IMR-90 (cell line): ENCODE results near the gene TMSB10. TPM values are rescaled to one million over a fixed set of nuclear protein-coding genes. Genes with fewer than 3 reads are reported as not detected.

Source experiments
- ATAC-seq: fragments of 200-7000 bp; cut with Tn5 transposase; 2 replicates; pipeline ENCODE4 v1.9.1; 2020; ENCODE audit warnings: low read depth, mild to moderate bottlenecking, moderate library complexity
- BruUV-seq: library from RNA; stranded (reverse); fragments of 400-500 nt; replicated peaks from 2 replicates; lab custom pipeline; 2021; lab: Mats Ljungman, UMichigan
- CTCF ChIA-PET: fragments of 300-600 bp; formaldehyde crosslinking; extraction: SDS; loops from one replicate; lab custom pipeline; 2021; ENCODE audit warnings: antibody characterized with exemption; lab: Yijun Ruan, JAX
- POLR2A ChIA-PET: fragments of 300-600 bp; sonication (Branson Sonifier 250); formaldehyde crosslinking; loops from one replicate; lab custom pipeline; 2022; ENCODE audit warnings: antibody characterized with exemption; ENCODE audit not compliant: unreplicated experiment; lab: Charles Lee
- DNase-seq: peaks from one replicate; pipeline ENCODE4 v3.0.0; 2013
- H2AFZ ChIP-seq: replicated peaks from 2 replicates; pipeline ENCODE3; 2013; ENCODE audit warnings: low read length, mild to moderate bottlenecking; ENCODE audit not compliant: poor library complexity
- H2AK5ac ChIP-seq: 2 replicates; pipeline ENCODE4 v1.6.1; 2013; ENCODE audit warnings: low read depth, low read length, inconsistent platforms
- H2AK9ac ChIP-seq: replicated peaks from 2 replicates; pipeline ENCODE3; 2013; ENCODE audit warnings: mild to moderate bottlenecking, low read depth, low read length, moderate library complexity; ENCODE audit not compliant: poor library complexity
- H2BK120ac ChIP-seq: 2 replicates; pipeline ENCODE4 v1.6.1; 2013; ENCODE audit warnings: low read depth, low read length, inconsistent platforms
- H2BK15ac ChIP-seq: 3 replicates; pipeline ENCODE4 v1.6.1; 2013; ENCODE audit warnings: low read depth, low read length, inconsistent platforms
- H2BK20ac ChIP-seq: 2 replicates; pipeline ENCODE4 v1.6.1; 2013; ENCODE audit warnings: low read depth, mild to moderate bottlenecking, inconsistent platforms, low read length, moderate library complexity
- H2BK5ac ChIP-seq: 2 replicates; pipeline ENCODE4 v1.6.1; 2013; ENCODE audit warnings: mild to moderate bottlenecking, low read depth, low read length, inconsistent platforms; ENCODE audit not compliant: poor library complexity, severe bottlenecking
- H3K14ac ChIP-seq: replicated peaks from 2 replicates; pipeline ENCODE4 v1.6.1; 2013; ENCODE audit warnings: low read depth, low read length, inconsistent platforms
- H3K18ac ChIP-seq: 2 replicates; pipeline ENCODE4 v1.6.1; 2013; ENCODE audit warnings: low read depth, low read length, control low read depth
- H3K23ac ChIP-seq: 2 replicates; pipeline ENCODE4 v1.6.1; 2013; ENCODE audit warnings: low read depth, low read length, inconsistent platforms
- H3K27ac ChIP-seq: 2 replicates; pipeline ENCODE4 v1.5.1; 2013; ENCODE audit warnings: mild to moderate bottlenecking, control low read depth, low read length; ENCODE audit not compliant: insufficient read depth
- H3K27me3 ChIP-seq: 2 replicates; pipeline ENCODE4 v1.6.1; 2013; ENCODE audit warnings: low read length; ENCODE audit not compliant: control insufficient read depth, insufficient read depth
- H3K36me3 ChIP-seq: 2 replicates; pipeline ENCODE4 v1.6.1; 2013; ENCODE audit warnings: low read length, mixed read lengths; ENCODE audit not compliant: control insufficient read depth, insufficient read depth
- H3K4ac ChIP-seq: 2 replicates; pipeline ENCODE4 v1.6.1; 2013; ENCODE audit warnings: low read depth, low read length, inconsistent platforms
- H3K4me1 ChIP-seq: 2 replicates; pipeline ENCODE4 v1.6.1; 2013; ENCODE audit warnings: low read length, mixed read lengths; ENCODE audit not compliant: control insufficient read depth, insufficient read depth
- H3K4me2 ChIP-seq: 2 replicates; pipeline ENCODE4 v1.6.1; 2013; ENCODE audit warnings: low read depth, mild to moderate bottlenecking, control low read depth, low read length, moderate library complexity
- H3K4me3 ChIP-seq: 2 replicates; pipeline ENCODE4 v1.5.1; 2013; ENCODE audit warnings: low read depth, mild to moderate bottlenecking, control low read depth, low read length, moderate library complexity; ENCODE audit not compliant: insufficient read depth
- H3K56ac ChIP-seq: 2 replicates; pipeline ENCODE4 v1.6.1; 2013; ENCODE audit warnings: low read length, inconsistent platforms; ENCODE audit not compliant: insufficient read depth; ENCODE audit errors: extremely low read depth
- H3K79me1 ChIP-seq, 2 experiments: 2 replicates each; pipeline ENCODE4 v1.6.1; 2013; ENCODE audit warnings: low read length in 2 of 2, inconsistent platforms in 1 of 2, low read depth in 1 of 2
- H3K9ac ChIP-seq: 2 replicates; pipeline ENCODE4 v1.6.1; 2013; ENCODE audit warnings: low read depth, low read length, control low read depth
- H3K9me1 ChIP-seq: 2 replicates; pipeline ENCODE4 v1.6.1; 2013; ENCODE audit warnings: low read length, inconsistent platforms; ENCODE audit not compliant: insufficient read depth
- H3K9me3 ChIP-seq: 2 replicates; pipeline ENCODE4 v1.6.1; 2013; ENCODE audit warnings: low read length; ENCODE audit not compliant: control insufficient read depth, insufficient read depth
- H4K20me1 ChIP-seq: 2 replicates; pipeline ENCODE4 v1.6.1; 2013; ENCODE audit warnings: low read length, inconsistent platforms; ENCODE audit not compliant: insufficient read depth
- H4K5ac ChIP-seq: 2 replicates; pipeline ENCODE4 v1.6.1; 2013; ENCODE audit warnings: mild to moderate bottlenecking, low read depth, low read length, control low read depth
- H4K8ac ChIP-seq, 2 experiments: 2 replicates each; pipeline ENCODE4 v1.6.1; 2013; ENCODE audit warnings: low read depth in 2 of 2, low read length in 2 of 2, control low read depth in 1 of 2, inconsistent platforms in 1 of 2
- H4K91ac ChIP-seq: 2 replicates; pipeline ENCODE4 v1.6.1; 2013; ENCODE audit warnings: low read depth, low read length, inconsistent platforms; ENCODE audit not compliant: insufficient read depth
- CEBPB ChIP-seq: IDR thresholded peaks from 2 replicates; pipeline ENCODE4 v1.6.1; 2012; ENCODE audit warnings: low read depth, low read length, improper control_type of control experiment
- CHD1 ChIP-seq: IDR thresholded peaks from 2 replicates; pipeline ENCODE4 v1.6.1; 2012; ENCODE audit warnings: low read depth, low read length, improper control_type of control experiment
- CTCF ChIP-seq: conservative IDR thresholded peaks from 2 replicates; pipeline ENCODE4 v1.5.1; 2012; ENCODE audit warnings: mild to moderate bottlenecking, low read depth, low read length, improper control_type of control experiment
- FOS ChIP-seq: fragments of 150-350 bp; IDR thresholded peaks from 2 replicates; pipeline ENCODE4 v1.6.1; 2016; ENCODE audit warnings: low read depth, low read length
- MAFK ChIP-seq: IDR thresholded peaks from 2 replicates; pipeline ENCODE4 v1.6.1; 2012; ENCODE audit warnings: low read depth, low read length, improper control_type of control experiment
- MAZ ChIP-seq: IDR thresholded peaks from 2 replicates; pipeline ENCODE4 v1.6.1; 2012; ENCODE audit warnings: low read depth, mild to moderate bottlenecking, low read length, improper control_type of control experiment, moderate library complexity, borderline replicate concordance
- MXI1 ChIP-seq: IDR thresholded peaks from 2 replicates; pipeline ENCODE4 v1.6.1; 2012; ENCODE audit warnings: low read depth, mild to moderate bottlenecking, low read length, moderate library complexity, borderline replicate concordance
- NFE2L2 ChIP-seq: fragments of 150-350 bp; IDR thresholded peaks from 2 replicates; pipeline ENCODE4 v1.6.1; 2016; ENCODE audit warnings: low read depth, mild to moderate bottlenecking, low read length
- POLR2A ChIP-seq: IDR thresholded peaks from 2 replicates; pipeline ENCODE4 v1.6.1; 2012; ENCODE audit warnings: mild to moderate bottlenecking, low read depth, low read length
- RAD21 ChIP-seq: IDR thresholded peaks from 2 replicates; pipeline ENCODE4 v1.6.1; 2012; ENCODE audit warnings: low read length, improper control_type of control experiment
- RCOR1 ChIP-seq: IDR thresholded peaks from 2 replicates; pipeline ENCODE4 v1.6.1; 2012; ENCODE audit warnings: mild to moderate bottlenecking, low read length, improper control_type of control experiment; ENCODE audit not compliant: insufficient replicate concordance
- SMC3 ChIP-seq: fragments of 150-350 bp; IDR thresholded peaks from 2 replicates; pipeline ENCODE4 v1.6.1; 2016; ENCODE audit warnings: low read depth, mild to moderate bottlenecking, antibody characterized with exemption, low read length, moderate library complexity
- WGBS, 2 experiments: methylation state at CpG; one replicate each; pipeline versions ENCODE4 v1.1.5 to v1.1.7; 2013; ENCODE audit warnings: missing lambda C conversion rate in 2 of 2; ENCODE audit not compliant: insufficient read length in 1 of 2; ENCODE audit errors: extremely low coverage in 2 of 2; 5-methylcytosine and 5-hydroxymethylcytosine counted together
- dilution Hi-C: fragments of 300-500 bp; cut with HindIII; formaldehyde crosslinking; loops from one replicate; pipeline ENCODE4 v1.14.3; 2018; ENCODE audit warnings: low sequenced_read_pairs; ENCODE audit not compliant: unreplicated experiment
- in situ Hi-C: fragments of 300-500 bp; cut with MboI; formaldehyde crosslinking; loops from 3 replicates; pipeline ENCODE4 v1.14.3; 2019; ENCODE audit warnings: low sequenced_read_pairs, inconsistent platforms, mixed read lengths
- intact Hi-C: fragments of 100-400 bp; cut with micrococcal nuclease; formaldehyde crosslinking; loops from 2 replicates; pipeline ENCODE4 v1.10.0; 2022
- polyA plus RNA-seq, 3 experiments: library from polyadenylated mRNA; depleted of rRNA; stranded (reverse); fragments of >200 nt; gene quantifications; 2 replicates each; pipeline ENCODE4 v1.2.3, GENCODE V29; 2012; ENCODE audit warnings: low replicate concordance in 1 of 3
- total RNA-seq: library from RNA; depleted of rRNA; stranded (reverse); fragments of >200 nt; gene quantifications from 2 replicates; pipeline ENCODE4 v1.2.3, GENCODE V29; 2012

The TMSB10 gene
- total and polyA plus RNA-seq, 2 of the 4 experiments (the other 2 are of a cell fraction), result 3,620 to 5,527 TPM

- Histone ChIP-seq H3K9ac (peak overlapping the region; percentile 78), H2AFZ (peak overlapping the region; percentile 93), H3K14ac (peak overlapping the region; percentile 99), H2AK5ac (peak overlapping the region; percentile 96), H3K36me3 (no peaks in the 10 kb centered on the region), H2BK20ac (peak overlapping the region; percentile 99), H2AK9ac (peak overlapping the region; percentile 98), H3K9me3 (no peaks in the 10 kb centered on the region), H3K79me1 (0 out of 4 replicates have a peak, but pooled peaks cover 0 to 5% of the 10 kb centered on the region in 2 experiments), H3K4me2 (peak overlapping the region; percentile 82), H3K27ac (peak overlapping the region; percentile 88), H4K20me1 (no peaks in the 10 kb centered on the region), H3K27me3 (no peaks in the 10 kb centered on the region), H3K4me1 (peaks cover 11% of the 10 kb centered on the region), H4K8ac (peak overlapping the region; percentile 92 to 100), H3K18ac (peak overlapping the region; percentile 92), H2BK5ac (peak overlapping the region; percentile 97), H3K23ac (peak overlapping the region; percentile 98), H3K4me3 (peak overlapping the region; percentile 8), H3K56ac (peak overlapping the region; percentile 95), H3K9me1 (peaks cover 10% of the 10 kb centered on the region; the same call in 1 of the 2 replicates), H4K91ac (peak overlapping the region; percentile 99), H2BK15ac (peak overlapping the region; percentile 100), H4K5ac (peak overlapping the region; percentile 96), H2BK120ac (peak overlapping the region; percentile 98), H3K4ac (peak overlapping the region; percentile 98)
- in situ Hi-C loops, result no loop called here
- DNase-seq (peak; percentile 83), ATAC-seq (peak; percentile 89)
- intact Hi-C loops, result no loop called here
- BruUV-seq, result no TSS peak
- dilution Hi-C loops, result no loop called here
- TF ChIP-seq CHD1 (no peak), NFE2L2 (no peak), RAD21 (no peak), MXI1 (no peak), MAFK (peak; percentile 69), CTCF (no peak), SMC3 (no peak), MAZ (no peak), FOS (no peak), POLR2A (no peak), CEBPB (peak; percentile 93), RCOR1 (no peak)
- CTCF ChIA-PET, result interaction anchor here (0.7 to 1.2 kb wide), 4 partner anchors 9 to 40 kb away, joined by 3 to 6 read pairs (median 4); no protein-coding TSS in a partner anchor
- 20% methylated on average over 1 of the region's 6 CpGs; no CpG with 5 or more reads in 1 of the 2 experiments for WGBS, 2 experiments
- POLR2A ChIA-PET, result interaction anchor here (0.6 to 0.9 kb wide), 2 partner anchors 10 to 17 kb away, joined by 3 to 4 read pairs; partner anchors contain the start of gene TMSB10
Observed at GRCh38 chr2:84888401-84889276, 16.8 kb upstream of the TMSB10 start.
